Measurements from ENCODE around the gene H2BK1. TPM values are rescaled to one million over a fixed set of nuclear protein-coding genes. Genes with fewer than 3 reads are reported as not detected.

The H2BK1 gene
- total RNA-seq, 2 experiments from 2014 or later, result 0.76 TPM; not detected in 1

- ATAC-seq (no peak), DNase-seq (no peak)
- CTCF ChIA-PET, result interaction anchor here (1.3 kb wide), 1 partner anchor 62 kb away, joined by 4 read pairs; no protein-coding TSS in a partner anchor
- POLR2A ChIA-PET, result no interaction called here
- peaks cover 13% of the 10 kb centered on the region for H3K27me3 Mint-ChIP-seq (ENCODE audit: low read depth)
- H3K36me3 Mint-ChIP-seq (ENCODE audit: low read depth), result no peaks in the 10 kb centered on the region
- H3K4me1 Mint-ChIP-seq (ENCODE audit: low read depth), result no peaks in the 10 kb centered on the region
- no peaks in the 10 kb centered on the region for H3K9me3 Mint-ChIP-seq (ENCODE audit: insufficient read depth)
- H3K27ac Mint-ChIP-seq, result no peak overlapping the region
- H3K4me3 Mint-ChIP-seq, result no peak overlapping the region
Measured at GRCh38 chr7:151185762-151186639, 24.3 kb downstream of the H2BK1 start.

GRCh38 chr7:151181011-151181431 lies 29.3 kb downstream of the H2BK1 start:
- POLR2A ChIA-PET, result no interaction called here
- no peaks in the 10 kb centered on the region for H3K4me1 Mint-ChIP-seq (ENCODE audit: low read depth)
- CTCF ChIA-PET, result no interaction called here
- no peak overlapping the region for H3K4me3 Mint-ChIP-seq
- DNase-seq (no peak), ATAC-seq (no peak)
- H3K9me3 Mint-ChIP-seq (ENCODE audit: insufficient read depth), result no peaks in the 10 kb centered on the region
- H3K36me3 Mint-ChIP-seq (ENCODE audit: low read depth), result no peaks in the 10 kb centered on the region
- H3K27me3 Mint-ChIP-seq (ENCODE audit: low read depth), result peaks cover 5% of the 10 kb centered on the region
- H3K27ac Mint-ChIP-seq, result no peak overlapping the region

GRCh38 chr7:151179946-151180345 lies 30.3 kb downstream of the H2BK1 start:
- H3K27me3 Mint-ChIP-seq (ENCODE audit: low read depth), result peaks cover 5% of the 10 kb centered on the region
- no peaks in the 10 kb centered on the region for H3K4me1 Mint-ChIP-seq (ENCODE audit: low read depth)
- ChIA-PET POLR2A (no interaction called here), CTCF (interaction anchor here (1.1 to 2.1 kb wide), 3 partner anchors 10 to 75 kb away, joined by 3 to 9 read pairs (median 6); no protein-coding TSS in a partner anchor)
- DNase-seq, result no peak
- no peaks in the 10 kb centered on the region for H3K36me3 Mint-ChIP-seq (ENCODE audit: low read depth)
- no peak for ATAC-seq
- H3K27ac Mint-ChIP-seq, result no peak overlapping the region
- no peaks in the 10 kb centered on the region for H3K9me3 Mint-ChIP-seq (ENCODE audit: insufficient read depth)
- H3K4me3 Mint-ChIP-seq, result no peak overlapping the region

DNA sequence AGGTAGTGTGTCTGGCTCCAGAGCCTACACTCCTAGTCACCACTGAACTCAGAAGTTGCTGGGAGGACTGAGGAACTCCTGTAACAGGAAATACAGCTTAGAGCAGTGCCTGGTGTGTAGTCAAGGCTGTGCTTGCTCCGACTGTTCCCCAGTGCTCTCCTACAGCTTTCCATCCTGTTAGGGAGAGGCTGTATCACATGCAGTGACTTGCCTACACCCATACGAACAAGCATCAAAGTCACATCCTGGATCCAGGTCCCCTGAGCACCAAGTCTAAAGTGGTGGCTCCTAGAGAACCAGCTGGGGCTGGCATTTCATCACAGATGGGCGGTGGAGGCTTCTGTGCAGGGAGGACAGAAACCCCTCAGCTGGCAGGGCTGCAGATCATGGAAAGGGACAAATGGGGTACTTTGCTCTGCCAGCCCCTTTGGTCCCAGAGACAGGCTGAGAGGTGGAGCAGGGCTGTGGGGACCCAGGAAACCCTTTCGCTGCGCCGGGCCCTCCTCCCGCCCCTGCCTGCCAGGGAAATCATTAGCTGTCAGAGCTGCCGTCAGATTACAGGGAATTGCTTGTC lies 30.9 kb downstream of the H2BK1 start:
- H3K36me3 Mint-ChIP-seq (ENCODE audit: low read depth), result no peaks in the 10 kb centered on the region
- ATAC-seq (no peak), DNase-seq (no peak)
- no peak overlapping the region for H3K4me3 Mint-ChIP-seq
- ChIA-PET POLR2A (no interaction called here), CTCF (interaction anchor here (0.9 to 2.1 kb wide), 5 partner anchors 9 to 1296 kb away, joined by 3 to 9 read pairs (median 3); no protein-coding TSS in a partner anchor)
- no peak overlapping the region for H3K27ac Mint-ChIP-seq
- H3K9me3 Mint-ChIP-seq (ENCODE audit: insufficient read depth), result no peaks in the 10 kb centered on the region
- H3K27me3 Mint-ChIP-seq (ENCODE audit: low read depth), result peaks cover 5% of the 10 kb centered on the region
- no peaks in the 10 kb centered on the region for H3K4me1 Mint-ChIP-seq (ENCODE audit: low read depth)

GRCh38 chr7:151178831-151179230 lies 31.5 kb downstream of the H2BK1 start:
- Mint-ChIP-seq H3K4me1 (ENCODE audit: low read depth) (no peaks in the 10 kb centered on the region), H3K36me3 (ENCODE audit: low read depth) (no peaks in the 10 kb centered on the region), H3K4me3 (no peak overlapping the region), H3K9me3 (ENCODE audit: insufficient read depth) (no peaks in the 10 kb centered on the region), H3K27ac (no peak overlapping the region), H3K27me3 (ENCODE audit: low read depth) (peaks cover 5% of the 10 kb centered on the region)
- ATAC-seq (no peak), DNase-seq (no peak)
- CTCF ChIA-PET, result interaction anchor here (0.9 to 2.1 kb wide), 5 partner anchors 9 to 1295 kb away, joined by 3 to 9 read pairs (median 3); no protein-coding TSS in a partner anchor
- POLR2A ChIA-PET, result no interaction called here

GRCh38 chr7:151178236-151178635 lies 32.1 kb downstream of the H2BK1 start:
- Mint-ChIP-seq H3K4me1 (ENCODE audit: low read depth) (no peaks in the 10 kb centered on the region), H3K4me3 (no peak overlapping the region), H3K9me3 (ENCODE audit: insufficient read depth) (no peaks in the 10 kb centered on the region), H3K36me3 (ENCODE audit: low read depth) (no peaks in the 10 kb centered on the region), H3K27ac (no peak overlapping the region), H3K27me3 (ENCODE audit: low read depth) (peaks cover 8% of the 10 kb centered on the region)
- POLR2A ChIA-PET, result no interaction called here
- CTCF ChIA-PET, result interaction anchor here (1.7 kb wide), 1 partner anchor 8 kb away, joined by 9 read pairs; no protein-coding TSS in a partner anchor
- DNase-seq, result no peak
- ATAC-seq, result no peak

GRCh38 chr7:151177310-151177709 lies 33.0 kb downstream of the H2BK1 start:
- H3K27me3 Mint-ChIP-seq (ENCODE audit: low read depth), result peaks cover 16% of the 10 kb centered on the region

DNA sequence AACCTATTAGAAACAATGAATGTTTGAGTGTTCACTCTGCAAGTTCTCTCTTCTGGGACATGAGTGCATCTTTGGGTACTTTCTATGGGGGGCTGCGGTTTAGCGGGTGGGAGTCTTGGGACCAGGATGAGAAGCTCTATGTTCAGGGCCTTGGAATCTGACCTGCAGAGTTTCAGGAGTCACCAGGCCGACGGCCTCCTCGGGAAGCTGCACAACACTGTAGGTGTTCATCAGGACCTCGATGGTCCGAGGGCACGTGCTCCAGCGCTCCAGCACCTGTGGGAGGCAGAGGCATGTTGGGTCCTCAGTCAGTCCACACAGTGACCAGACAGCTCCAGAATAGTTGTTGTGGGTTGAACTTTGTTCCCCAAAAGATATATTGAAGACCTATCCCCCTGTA lies 33.9 kb downstream of the H2BK1 start:
- CTCF ChIA-PET, result interaction anchor here (1.9 kb wide), 1 partner anchor 56 kb away, joined by 4 read pairs; the partner anchor contains the start of gene CHPF2
- ATAC-seq, result no peak
- Mint-ChIP-seq H3K27ac (no peak overlapping the region), H3K27me3 (ENCODE audit: low read depth) (peaks cover 18% of the 10 kb centered on the region), H3K4me3 (no peak overlapping the region), H3K4me1 (ENCODE audit: low read depth) (peaks cover 8% of the 10 kb centered on the region), H3K36me3 (ENCODE audit: low read depth) (no peaks in the 10 kb centered on the region), H3K9me3 (ENCODE audit: insufficient read depth) (no peaks in the 10 kb centered on the region)
- no peak for DNase-seq
- POLR2A ChIA-PET, result interaction anchor here (0.6 kb wide), 1 partner anchor 73 kb away, joined by 3 read pairs; no protein-coding TSS in a partner anchor

More at GRCh38 chr7:151177310-151177709, 33.0 kb downstream of the H2BK1 start:
- Mint-ChIP-seq H3K4me3 (no peak overlapping the region), H3K4me1 (ENCODE audit: low read depth) (peaks cover 6% of the 10 kb centered on the region), H3K27ac (no peak overlapping the region), H3K36me3 (ENCODE audit: low read depth) (no peaks in the 10 kb centered on the region), H3K9me3 (ENCODE audit: insufficient read depth) (no peaks in the 10 kb centered on the region)
- no peak for ATAC-seq
- ChIA-PET CTCF (interaction anchor here (1.9 kb wide), 1 partner anchor 55 kb away, joined by 4 read pairs; the partner anchor contains the start of gene CHPF2), POLR2A (interaction anchor here (0.7 kb wide), 1 partner anchor 49 kb away, joined by 3 read pairs; the partner anchor contains the start of gene ABCF2)
- DNase-seq, result no peak

DNA sequence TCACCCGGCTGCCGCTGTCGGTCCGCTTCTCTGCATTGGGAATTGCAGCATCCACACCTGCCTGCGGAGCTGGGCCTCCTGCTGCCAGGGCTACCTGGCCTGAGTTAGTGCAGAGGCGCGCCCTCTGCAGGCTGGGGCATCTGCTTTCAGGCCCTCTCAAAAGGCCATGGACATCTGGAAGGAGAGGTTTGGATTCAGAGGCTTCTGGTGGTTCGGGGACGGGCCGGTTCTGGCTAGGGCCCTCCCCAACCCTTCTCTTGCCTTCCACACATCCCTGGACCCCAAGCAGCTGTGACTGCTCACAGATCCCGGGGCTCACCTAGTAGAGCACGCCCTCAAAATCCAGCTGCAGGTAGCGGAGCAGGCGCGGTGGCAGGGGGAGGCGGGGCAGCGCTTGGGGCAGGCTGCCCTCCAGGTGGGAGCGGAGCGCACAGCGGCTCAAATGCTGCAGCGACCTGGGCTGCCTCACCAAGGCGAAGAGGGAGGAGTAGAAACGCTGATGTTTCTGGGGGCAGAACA lies 34.4 kb downstream of the H2BK1 start:
- Mint-ChIP-seq H3K9me3 (ENCODE audit: insufficient read depth) (no peaks in the 10 kb centered on the region), H3K27ac (no peak overlapping the region), H3K4me3 (no peak overlapping the region), H3K4me1 (ENCODE audit: low read depth) (peaks cover 8% of the 10 kb centered on the region), H3K36me3 (ENCODE audit: low read depth) (no peaks in the 10 kb centered on the region), H3K27me3 (ENCODE audit: low read depth) (peaks cover 23% of the 10 kb centered on the region)
- DNase-seq (no peak), ATAC-seq (no peak)
- POLR2A ChIA-PET, result no interaction called here
- CTCF ChIA-PET, result interaction anchor here (1.1 to 1.9 kb wide), 2 partner anchors 57 to 67 kb away, joined by 3 to 4 read pairs; partner anchors contain the start of gene CHPF2

DNA sequence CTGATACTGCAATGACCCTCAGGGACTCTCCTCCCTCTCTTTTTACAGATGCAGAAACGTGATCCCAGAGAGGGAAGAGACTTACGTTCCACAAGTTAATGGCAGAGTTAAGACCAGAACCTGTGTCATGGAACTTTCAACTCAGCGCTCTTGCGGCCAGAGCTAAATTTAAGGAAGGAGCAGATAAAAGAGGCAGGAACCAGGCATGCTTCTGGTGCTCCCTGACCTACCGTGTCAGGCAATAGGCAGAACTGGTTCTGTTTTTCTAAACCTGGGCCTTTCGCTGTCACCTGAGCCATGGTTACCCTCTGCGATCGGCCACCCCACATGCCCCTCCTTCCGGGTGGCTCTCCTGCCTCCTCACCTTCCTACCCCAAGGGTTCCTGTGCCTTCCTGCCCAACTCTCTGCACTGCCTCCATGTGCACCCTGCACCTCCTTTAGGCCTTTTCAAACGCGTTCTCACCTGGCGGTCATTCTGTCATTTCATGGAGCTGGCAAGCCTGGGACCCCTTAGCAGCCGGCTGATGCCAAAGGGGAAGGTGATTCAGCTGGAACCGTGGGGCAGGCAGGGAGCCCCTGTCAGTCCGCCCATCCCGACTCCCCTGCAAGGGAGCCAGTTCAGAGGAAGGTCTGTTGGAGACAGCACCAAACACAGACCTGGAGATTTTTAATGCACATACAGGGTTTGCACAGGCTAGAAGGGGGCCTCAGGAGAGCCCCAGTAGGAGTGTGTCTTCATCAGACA lies 35.1 kb downstream of the H2BK1 start:
- no peak overlapping the region for H3K27ac Mint-ChIP-seq
- H3K4me3 Mint-ChIP-seq, result no peak overlapping the region
- H3K36me3 Mint-ChIP-seq (ENCODE audit: low read depth), result no peaks in the 10 kb centered on the region
- H3K4me1 Mint-ChIP-seq (ENCODE audit: low read depth), result peaks cover 8% of the 10 kb centered on the region
- ChIA-PET POLR2A (interaction anchor here (0.6 kb wide), 1 partner anchor 8 kb away, joined by 3 read pairs; no protein-coding TSS in a partner anchor), CTCF (interaction anchor here (0.7 to 1.1 kb wide), 3 partner anchors 51 to 69 kb away, joined by 3 read pairs; no protein-coding TSS in a partner anchor)
- no peak for DNase-seq
- no peaks in the 10 kb centered on the region for H3K9me3 Mint-ChIP-seq (ENCODE audit: insufficient read depth)
- ATAC-seq, result no peak
- peaks cover 22% of the 10 kb centered on the region for H3K27me3 Mint-ChIP-seq (ENCODE audit: low read depth)
